WI38 (cell line): Measurements from ENCODE around the gene ME3.

Source experiments
- H3K4me3 ChIP-seq: 2 replicates; pipeline ENCODE4 v1.5.1; 2011; ENCODE audit warnings: low read depth, mild to moderate bottlenecking, control low read depth, low read length
- CTCF ChIP-seq: IDR thresholded peaks from 2 replicates; pipeline ENCODE4 v1.5.1; 2012; ENCODE audit warnings: low read depth, mild to moderate bottlenecking, control low read depth, low read length

The ME3 gene

GRCh38 chr11:86608251-86608799, 64.1 kb downstream of the ME3 start:
- H3K4me3 ChIP-seq, result no peak overlapping the region
- TF ChIP-seq CTCF, result peak; percentile 81

- H3K4me3 ChIP-seq, result no peak overlapping the region
- TF ChIP-seq CTCF, result no peak
Measured at GRCh38 chr11:86606836-86607481, 65.5 kb downstream of the ME3 start.

- no peak for TF ChIP-seq CTCF
- H3K4me3 ChIP-seq, result no peak overlapping the region
Measured at GRCh38 chr11:86606270-86606835, 66.1 kb downstream of the ME3 start.

DNA sequence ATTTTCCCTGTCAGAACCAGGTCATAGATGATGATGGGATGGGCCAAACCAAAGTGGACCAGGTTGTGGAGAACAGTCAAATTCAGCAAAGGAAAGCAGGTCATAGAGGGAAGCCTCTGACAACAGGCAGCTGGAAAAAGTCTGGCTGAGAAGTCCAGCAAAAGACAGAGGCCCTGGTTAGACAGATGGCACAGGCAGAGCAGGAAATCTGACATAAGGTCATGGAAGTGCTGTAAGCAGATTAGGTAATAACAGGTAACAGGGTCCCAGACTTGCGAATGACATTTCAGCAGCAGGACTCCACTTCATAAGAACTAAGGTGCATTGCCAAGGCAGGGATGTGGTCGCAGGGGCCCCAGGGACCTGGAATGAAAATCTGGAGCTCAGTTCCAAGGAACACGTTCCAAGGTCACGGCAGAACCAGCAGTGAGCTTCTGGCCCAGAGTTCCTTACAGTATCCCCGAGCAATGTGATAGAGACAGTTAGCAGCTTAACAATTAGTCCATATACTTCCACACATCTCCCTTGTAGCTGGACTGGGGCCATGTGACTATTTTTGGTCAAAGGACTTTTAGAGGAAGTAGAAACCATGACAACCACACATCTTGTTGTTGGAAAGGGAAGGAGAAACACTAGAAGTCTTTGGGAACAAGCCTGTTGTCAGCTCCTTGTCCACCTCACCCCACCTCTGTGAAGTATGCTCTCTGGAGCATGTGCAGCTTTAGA, 75.4 kb downstream of the ME3 start:
- no peak for TF ChIP-seq CTCF
- no peak overlapping the region for H3K4me3 ChIP-seq

GRCh38 chr11:86595955-86596354, 76.5 kb downstream of the ME3 start:
- no peak overlapping the region for H3K4me3 ChIP-seq
- no peak for TF ChIP-seq CTCF

- no peak for TF ChIP-seq CTCF
- no peak overlapping the region for H3K4me3 ChIP-seq
Measured at GRCh38 chr11:86595451-86595850, 77.0 kb downstream of the ME3 start.

DNA sequence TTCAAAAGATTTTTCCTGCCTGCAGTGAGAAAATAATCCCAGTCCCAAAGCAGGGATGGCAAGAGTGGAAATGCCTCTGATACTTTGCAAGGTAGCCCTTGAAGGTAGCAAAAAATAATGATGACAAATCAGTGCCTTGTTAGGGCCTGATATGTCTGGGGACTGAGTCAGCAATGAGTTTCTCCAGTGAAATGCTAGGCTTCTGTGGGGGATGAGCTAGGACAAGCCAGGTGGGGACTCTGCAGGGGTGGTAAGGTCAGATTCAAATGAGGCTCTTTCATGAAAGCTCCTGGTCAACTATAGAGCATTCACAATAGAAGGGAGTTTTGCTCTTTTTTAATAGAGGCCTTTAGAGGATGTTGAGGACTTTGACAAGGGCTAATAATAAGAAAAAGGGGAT, 77.7 kb downstream of the ME3 start:
- H3K4me3 ChIP-seq, result no peak overlapping the region
- no peak for TF ChIP-seq CTCF
